IMR-90 (cell line): Measurements from ENCODE around the gene SSR1. TPM values are rescaled to one million over a fixed set of nuclear protein-coding genes. Genes with fewer than 3 reads are reported as not detected.

Source experiments
- ATAC-seq: fragments of 200-7000 bp; cut with Tn5 transposase; 2 replicates; pipeline ENCODE4 v1.9.1; 2020; ENCODE audit warnings: low read depth, mild to moderate bottlenecking, moderate library complexity
- BruUV-seq: library from RNA; stranded (reverse); fragments of 400-500 nt; replicated peaks from 2 replicates; lab custom pipeline; 2021; lab: Mats Ljungman, UMichigan
- CTCF ChIA-PET: fragments of 300-600 bp; formaldehyde crosslinking; extraction: SDS; loops from one replicate; lab custom pipeline; 2021; ENCODE audit warnings: antibody characterized with exemption; lab: Yijun Ruan, JAX
- POLR2A ChIA-PET: fragments of 300-600 bp; sonication (Branson Sonifier 250); formaldehyde crosslinking; loops from one replicate; lab custom pipeline; 2022; ENCODE audit warnings: antibody characterized with exemption; ENCODE audit not compliant: unreplicated experiment; lab: Charles Lee
- DNase-seq: peaks from one replicate; pipeline ENCODE4 v3.0.0; 2013
- H2AFZ ChIP-seq: replicated peaks from 2 replicates; pipeline ENCODE3; 2013; ENCODE audit warnings: low read length, mild to moderate bottlenecking; ENCODE audit not compliant: poor library complexity
- H2AK5ac ChIP-seq: 2 replicates; pipeline ENCODE4 v1.6.1; 2013; ENCODE audit warnings: low read depth, low read length, inconsistent platforms
- H2AK9ac ChIP-seq: replicated peaks from 2 replicates; pipeline ENCODE3; 2013; ENCODE audit warnings: mild to moderate bottlenecking, low read depth, low read length, moderate library complexity; ENCODE audit not compliant: poor library complexity
- H2BK120ac ChIP-seq: 2 replicates; pipeline ENCODE4 v1.6.1; 2013; ENCODE audit warnings: low read depth, low read length, inconsistent platforms
- H2BK15ac ChIP-seq: 3 replicates; pipeline ENCODE4 v1.6.1; 2013; ENCODE audit warnings: low read depth, low read length, inconsistent platforms
- H2BK20ac ChIP-seq: 2 replicates; pipeline ENCODE4 v1.6.1; 2013; ENCODE audit warnings: low read depth, mild to moderate bottlenecking, inconsistent platforms, low read length, moderate library complexity
- H2BK5ac ChIP-seq: 2 replicates; pipeline ENCODE4 v1.6.1; 2013; ENCODE audit warnings: mild to moderate bottlenecking, low read depth, low read length, inconsistent platforms; ENCODE audit not compliant: poor library complexity, severe bottlenecking
- H3K14ac ChIP-seq: replicated peaks from 2 replicates; pipeline ENCODE4 v1.6.1; 2013; ENCODE audit warnings: low read depth, low read length, inconsistent platforms
- H3K18ac ChIP-seq: 2 replicates; pipeline ENCODE4 v1.6.1; 2013; ENCODE audit warnings: low read depth, low read length, control low read depth
- H3K23ac ChIP-seq: 2 replicates; pipeline ENCODE4 v1.6.1; 2013; ENCODE audit warnings: low read depth, low read length, inconsistent platforms
- H3K27ac ChIP-seq: 2 replicates; pipeline ENCODE4 v1.5.1; 2013; ENCODE audit warnings: mild to moderate bottlenecking, control low read depth, low read length; ENCODE audit not compliant: insufficient read depth
- H3K27me3 ChIP-seq: 2 replicates; pipeline ENCODE4 v1.6.1; 2013; ENCODE audit warnings: low read length; ENCODE audit not compliant: control insufficient read depth, insufficient read depth
- H3K36me3 ChIP-seq: 2 replicates; pipeline ENCODE4 v1.6.1; 2013; ENCODE audit warnings: low read length, mixed read lengths; ENCODE audit not compliant: control insufficient read depth, insufficient read depth
- H3K4ac ChIP-seq: 2 replicates; pipeline ENCODE4 v1.6.1; 2013; ENCODE audit warnings: low read depth, low read length, inconsistent platforms
- H3K4me1 ChIP-seq: 2 replicates; pipeline ENCODE4 v1.6.1; 2013; ENCODE audit warnings: low read length, mixed read lengths; ENCODE audit not compliant: control insufficient read depth, insufficient read depth
- H3K4me2 ChIP-seq: 2 replicates; pipeline ENCODE4 v1.6.1; 2013; ENCODE audit warnings: low read depth, mild to moderate bottlenecking, control low read depth, low read length, moderate library complexity
- H3K4me3 ChIP-seq: 2 replicates; pipeline ENCODE4 v1.5.1; 2013; ENCODE audit warnings: low read depth, mild to moderate bottlenecking, control low read depth, low read length, moderate library complexity; ENCODE audit not compliant: insufficient read depth
- H3K56ac ChIP-seq: 2 replicates; pipeline ENCODE4 v1.6.1; 2013; ENCODE audit warnings: low read length, inconsistent platforms; ENCODE audit not compliant: insufficient read depth; ENCODE audit errors: extremely low read depth
- H3K79me1 ChIP-seq, 2 experiments: 2 replicates each; pipeline ENCODE4 v1.6.1; 2013; ENCODE audit warnings: low read length in 2 of 2, inconsistent platforms in 1 of 2, low read depth in 1 of 2
- H3K9ac ChIP-seq: 2 replicates; pipeline ENCODE4 v1.6.1; 2013; ENCODE audit warnings: low read depth, low read length, control low read depth
- H3K9me1 ChIP-seq: 2 replicates; pipeline ENCODE4 v1.6.1; 2013; ENCODE audit warnings: low read length, inconsistent platforms; ENCODE audit not compliant: insufficient read depth
- H3K9me3 ChIP-seq: 2 replicates; pipeline ENCODE4 v1.6.1; 2013; ENCODE audit warnings: low read length; ENCODE audit not compliant: control insufficient read depth, insufficient read depth
- H4K20me1 ChIP-seq: 2 replicates; pipeline ENCODE4 v1.6.1; 2013; ENCODE audit warnings: low read length, inconsistent platforms; ENCODE audit not compliant: insufficient read depth
- H4K5ac ChIP-seq: 2 replicates; pipeline ENCODE4 v1.6.1; 2013; ENCODE audit warnings: mild to moderate bottlenecking, low read depth, low read length, control low read depth
- H4K8ac ChIP-seq, 2 experiments: 2 replicates each; pipeline ENCODE4 v1.6.1; 2013; ENCODE audit warnings: low read depth in 2 of 2, low read length in 2 of 2, control low read depth in 1 of 2, inconsistent platforms in 1 of 2
- H4K91ac ChIP-seq: 2 replicates; pipeline ENCODE4 v1.6.1; 2013; ENCODE audit warnings: low read depth, low read length, inconsistent platforms; ENCODE audit not compliant: insufficient read depth
- BHLHE40 ChIP-seq: fragments of 150-350 bp; IDR thresholded peaks from 2 replicates; pipeline ENCODE4 v1.6.1; 2016; ENCODE audit warnings: mild to moderate bottlenecking, low read depth, low read length
- CHD1 ChIP-seq: IDR thresholded peaks from 2 replicates; pipeline ENCODE4 v1.6.1; 2012; ENCODE audit warnings: low read depth, low read length, improper control_type of control experiment
- MAFK ChIP-seq: IDR thresholded peaks from 2 replicates; pipeline ENCODE4 v1.6.1; 2012; ENCODE audit warnings: low read depth, low read length, improper control_type of control experiment
- MXI1 ChIP-seq: IDR thresholded peaks from 2 replicates; pipeline ENCODE4 v1.6.1; 2012; ENCODE audit warnings: low read depth, mild to moderate bottlenecking, low read length, moderate library complexity, borderline replicate concordance
- POLR2A ChIP-seq: IDR thresholded peaks from 2 replicates; pipeline ENCODE4 v1.6.1; 2012; ENCODE audit warnings: mild to moderate bottlenecking, low read depth, low read length
- RAD21 ChIP-seq: IDR thresholded peaks from 2 replicates; pipeline ENCODE4 v1.6.1; 2012; ENCODE audit warnings: low read length, improper control_type of control experiment
- RCOR1 ChIP-seq: IDR thresholded peaks from 2 replicates; pipeline ENCODE4 v1.6.1; 2012; ENCODE audit warnings: mild to moderate bottlenecking, low read length, improper control_type of control experiment; ENCODE audit not compliant: insufficient replicate concordance
- SMC3 ChIP-seq: fragments of 150-350 bp; IDR thresholded peaks from 2 replicates; pipeline ENCODE4 v1.6.1; 2016; ENCODE audit warnings: low read depth, mild to moderate bottlenecking, antibody characterized with exemption, low read length, moderate library complexity
- WGBS, 2 experiments: methylation state at CpG; one replicate each; pipeline versions ENCODE4 v1.1.5 to v1.1.7; 2013; ENCODE audit warnings: missing lambda C conversion rate in 2 of 2; ENCODE audit not compliant: insufficient read length in 1 of 2; ENCODE audit errors: extremely low coverage in 2 of 2; 5-methylcytosine and 5-hydroxymethylcytosine counted together
- dilution Hi-C: fragments of 300-500 bp; cut with HindIII; formaldehyde crosslinking; loops from one replicate; pipeline ENCODE4 v1.14.3; 2018; ENCODE audit warnings: low sequenced_read_pairs; ENCODE audit not compliant: unreplicated experiment
- in situ Hi-C: fragments of 300-500 bp; cut with MboI; formaldehyde crosslinking; loops from 3 replicates; pipeline ENCODE4 v1.14.3; 2019; ENCODE audit warnings: low sequenced_read_pairs, inconsistent platforms, mixed read lengths
- intact Hi-C: fragments of 100-400 bp; cut with micrococcal nuclease; formaldehyde crosslinking; loops from 2 replicates; pipeline ENCODE4 v1.10.0; 2022
- polyA plus RNA-seq, 3 experiments: library from polyadenylated mRNA; depleted of rRNA; stranded (reverse); fragments of >200 nt; gene quantifications; 2 replicates each; pipeline ENCODE4 v1.2.3, GENCODE V29; 2012; ENCODE audit warnings: low replicate concordance in 1 of 3
- total RNA-seq: library from RNA; depleted of rRNA; stranded (reverse); fragments of >200 nt; gene quantifications from 2 replicates; pipeline ENCODE4 v1.2.3, GENCODE V29; 2012
- TF ChIP-seq, protein P1 (sequence below): conservative IDR thresholded peaks from 2 replicates; pipeline ENCODE4 v1.5.1; 2012; ENCODE audit warnings: mild to moderate bottlenecking, low read depth, low read length, improper control_type of control experiment
- TF ChIP-seq, protein P2 (sequence below): fragments of 150-350 bp; IDR thresholded peaks from 2 replicates; pipeline ENCODE4 v1.6.1; 2016; ENCODE audit warnings: low read depth, mild to moderate bottlenecking, low read length, moderate library complexity, borderline replicate concordance

Gene SSR1
- total and polyA plus RNA-seq, 2 of the 4 experiments (the other 2 are of a cell fraction): 110 to 120 TPM

DNA sequence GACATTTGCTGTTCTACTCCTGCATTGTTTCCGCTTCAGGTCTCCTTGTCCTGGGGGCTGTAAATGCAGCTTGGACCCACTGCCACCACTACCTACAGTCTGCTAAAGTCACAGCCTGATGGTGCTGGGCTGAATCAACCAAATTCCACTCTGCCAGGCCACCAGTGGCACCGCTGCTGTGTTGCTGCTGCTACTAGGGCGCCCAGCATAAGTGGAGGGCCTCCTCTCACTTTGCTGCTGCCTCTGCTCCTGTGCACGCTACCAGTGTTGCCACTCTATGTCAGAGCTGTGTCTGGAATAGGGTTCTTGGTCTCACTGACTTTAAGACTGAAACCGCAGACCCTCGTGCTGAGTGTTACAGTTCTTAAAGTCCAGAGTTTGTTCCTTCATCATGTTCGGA, 1.4 kb upstream of the SSR1 start:
- Histone ChIP-seq H3K18ac (no peak overlapping the region), H4K5ac (no peak overlapping the region), H3K4me3 (no peak overlapping the region), H2BK120ac (no peak overlapping the region), H2AK5ac (no peak overlapping the region), H3K23ac (no peak overlapping the region), H3K4me2 (no peak overlapping the region), H3K27ac (no peak overlapping the region), H3K4me1 (no peaks in the 10 kb centered on the region), H4K20me1 (peaks cover 4% of the 10 kb centered on the region; the same call in 1 of the 2 replicates), H2AK9ac (no peak overlapping the region), H3K9me1 (no peaks in the 10 kb centered on the region), H2AFZ (peak overlapping the region; percentile 24), H3K79me1 (peaks cover 0 to 12% of the 10 kb centered on the region in 2 experiments; a peak in 2 of 4 replicates), H2BK15ac (no peak overlapping the region), H3K9me3 (no peaks in the 10 kb centered on the region), H3K36me3 (peaks cover 3% of the 10 kb centered on the region; the same call in 1 of the 2 replicates), H3K4ac (0 out of 2 replicates have a peak overlapping the region, but pooled peaks have one; percentile 3), H4K91ac (no peak overlapping the region), H3K56ac (no peak overlapping the region), H2BK20ac (no peak overlapping the region), H3K14ac (no peak overlapping the region), H3K27me3 (no peaks in the 10 kb centered on the region), H2BK5ac (no peak overlapping the region), H4K8ac (peak overlapping the region; percentile 25 to 91; a peak in 2 of 4 replicates), H3K9ac (no peak overlapping the region)
- in situ Hi-C loops (no loop called here), dilution Hi-C loops (no loop called here), intact Hi-C loops (loop anchor here (5.0 kb wide), 2 partner anchors 228 to 278 kb away; partner anchors contain the start of genes DSP and SNRNP48)
- POLR2A ChIA-PET: no interaction called here
- TF ChIP-seq MXI1: no peak
- TF ChIP-seq RCOR1: no peak
- no peak for TF ChIP-seq BHLHE40
- TF ChIP-seq, protein P1, sequence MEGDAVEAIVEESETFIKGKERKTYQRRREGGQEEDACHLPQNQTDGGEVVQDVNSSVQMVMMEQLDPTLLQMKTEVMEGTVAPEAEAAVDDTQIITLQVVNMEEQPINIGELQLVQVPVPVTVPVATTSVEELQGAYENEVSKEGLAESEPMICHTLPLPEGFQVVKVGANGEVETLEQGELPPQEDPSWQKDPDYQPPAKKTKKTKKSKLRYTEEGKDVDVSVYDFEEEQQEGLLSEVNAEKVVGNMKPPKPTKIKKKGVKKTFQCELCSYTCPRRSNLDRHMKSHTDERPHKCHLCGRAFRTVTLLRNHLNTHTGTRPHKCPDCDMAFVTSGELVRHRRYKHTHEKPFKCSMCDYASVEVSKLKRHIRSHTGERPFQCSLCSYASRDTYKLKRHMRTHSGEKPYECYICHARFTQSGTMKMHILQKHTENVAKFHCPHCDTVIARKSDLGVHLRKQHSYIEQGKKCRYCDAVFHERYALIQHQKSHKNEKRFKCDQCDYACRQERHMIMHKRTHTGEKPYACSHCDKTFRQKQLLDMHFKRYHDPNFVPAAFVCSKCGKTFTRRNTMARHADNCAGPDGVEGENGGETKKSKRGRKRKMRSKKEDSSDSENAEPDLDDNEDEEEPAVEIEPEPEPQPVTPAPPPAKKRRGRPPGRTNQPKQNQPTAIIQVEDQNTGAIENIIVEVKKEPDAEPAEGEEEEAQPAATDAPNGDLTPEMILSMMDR: no peak
- TF ChIP-seq CHD1: no peak
- TF ChIP-seq, protein P2, sequence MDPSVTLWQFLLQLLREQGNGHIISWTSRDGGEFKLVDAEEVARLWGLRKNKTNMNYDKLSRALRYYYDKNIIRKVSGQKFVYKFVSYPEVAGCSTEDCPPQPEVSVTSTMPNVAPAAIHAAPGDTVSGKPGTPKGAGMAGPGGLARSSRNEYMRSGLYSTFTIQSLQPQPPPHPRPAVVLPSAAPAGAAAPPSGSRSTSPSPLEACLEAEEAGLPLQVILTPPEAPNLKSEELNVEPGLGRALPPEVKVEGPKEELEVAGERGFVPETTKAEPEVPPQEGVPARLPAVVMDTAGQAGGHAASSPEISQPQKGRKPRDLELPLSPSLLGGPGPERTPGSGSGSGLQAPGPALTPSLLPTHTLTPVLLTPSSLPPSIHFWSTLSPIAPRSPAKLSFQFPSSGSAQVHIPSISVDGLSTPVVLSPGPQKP: no peak
- TF ChIP-seq POLR2A: no peak
- no peak for TF ChIP-seq MAFK
- no peak for TF ChIP-seq RAD21
- TF ChIP-seq SMC3: no peak
- DNase-seq (no peak), ATAC-seq (no peak)
- 94% methylated on average over 3 of the region's 7 CpGs; no CpG with 5 or more reads in 1 of the 2 experiments for WGBS, 2 experiments
- CTCF ChIA-PET: no interaction called here
- no TSS peak for BruUV-seq
